ENCODE results near the gene EIPR1. TPM values are rescaled to one million over a fixed set of nuclear protein-coding genes. Genes with fewer than 3 reads are reported as not detected.

Gene EIPR1
- polyA plus RNA-seq, 2 of the 4 experiments (the other 2 are of a cell fraction) = 55.0 to 65.0 TPM

DNA sequence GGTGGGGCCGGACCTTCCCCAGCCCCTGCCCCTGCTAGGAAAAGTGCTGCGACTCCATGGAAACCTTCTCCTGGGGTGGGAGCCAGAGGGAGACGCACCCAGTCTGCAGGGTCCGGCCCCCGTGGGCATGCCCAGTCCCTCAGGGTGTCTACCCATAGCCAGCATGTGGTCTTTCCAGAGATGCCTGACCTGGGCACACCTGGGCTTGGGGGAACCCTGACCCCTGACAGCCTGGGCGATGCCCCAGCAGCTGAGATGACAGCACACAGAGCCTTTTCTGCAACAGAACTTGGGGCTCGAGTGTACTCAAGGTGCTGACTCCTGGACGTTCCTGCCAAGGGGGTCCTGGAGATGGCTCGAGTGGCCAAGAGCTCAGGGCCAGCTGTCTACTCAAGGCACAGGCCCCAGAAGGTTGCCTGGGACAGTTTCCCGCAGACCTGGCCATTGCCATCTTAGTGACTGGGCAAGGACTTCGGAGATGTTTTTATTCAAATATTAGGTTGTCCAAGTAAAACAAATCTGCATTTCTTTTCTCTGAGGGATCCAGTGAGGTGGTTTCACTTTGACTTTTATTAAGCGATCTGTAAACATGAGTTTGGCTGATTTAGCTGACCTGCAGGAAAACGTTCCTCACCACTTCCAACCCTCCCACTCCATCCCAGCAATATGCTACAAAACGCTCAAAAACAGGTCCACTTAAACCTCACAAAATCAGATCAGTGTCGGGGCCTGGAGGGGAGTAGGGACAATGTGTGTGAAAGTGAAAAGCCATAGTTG is 228.0 kb downstream of the EIPR1 start:
- FAIRE-seq (no peak), DNase-seq (ENCODE audit: low read depth in 1 of 2, low spot score in 1 of 2) (no peak), ATAC-seq (no peak)
- no peaks in the 10 kb centered on the region for H3K9me3 ChIP-seq
- ChIA-PET CTCF (no interaction called here), POLR2A (no interaction called here)
- H3K4me3 ChIP-seq = no peak overlapping the region
- WGBS (ENCODE audit: missing lambda C conversion rate) = 79% methylated on average over 14 of the region's 15 CpGs
- no peak overlapping the region for H3K4me2 ChIP-seq
- peaks cover 6% of the 10 kb centered on the region; the same call in 1 of the 3 replicates for H3K4me1 ChIP-seq
- TF ChIP-seq MAFK (IDR thresholded peaks at IDR 0.05; ENCODE audit: partially characterized antibody) (no peak), TFCP2L1 (CRISPR knock-in tag; IDR thresholded peaks at IDR 0.05) (no peak), NPAS2 (CRISPR knock-in tag; IDR thresholded peaks at IDR 0.05; ENCODE audit: borderline replicate concordance) (no peak), FOXS1 (CRISPR knock-in tag; IDR thresholded peaks at IDR 0.05) (no peak), RAD21 (conservative IDR thresholded peaks at IDR 0.05 in 1 of 2, IDR thresholded peaks at IDR 0.05 in 1 of 2) (no peak), HES2 (IDR thresholded peaks at IDR 0.05) (no peak), ESRRA (IDR thresholded peaks at IDR 0.05; ENCODE audit: borderline replicate concordance, low read length) (no peak), POLR2A (IDR thresholded peaks at IDR 0.05; ENCODE audit: low read length) (no peak), RCOR1 (IDR thresholded peaks at IDR 0.05; ENCODE audit: low read depth, low read length) (no peak), SREBF2 (IDR thresholded peaks at IDR 0.05) (no peak), CEBPB (IDR thresholded peaks at IDR 0.05) (no peak), MAX (IDR thresholded peaks at IDR 0.05) (no peak), ZNF302 (CRISPR knock-in tag; IDR thresholded peaks at IDR 0.05) (no peak), EHF (CRISPR knock-in tag; IDR thresholded peaks at IDR 0.05) (no peak), MYC (IDR thresholded peaks at IDR 0.05; ENCODE audit: borderline replicate concordance, low read length) (no peak), HOXA7 (CRISPR knock-in tag; IDR thresholded peaks at IDR 0.05) (no peak), GATA3 (IDR thresholded peaks at IDR 0.05; ENCODE audit: borderline replicate concordance) (no peak)
- no peak overlapping the region for H3K27ac ChIP-seq

DNA sequence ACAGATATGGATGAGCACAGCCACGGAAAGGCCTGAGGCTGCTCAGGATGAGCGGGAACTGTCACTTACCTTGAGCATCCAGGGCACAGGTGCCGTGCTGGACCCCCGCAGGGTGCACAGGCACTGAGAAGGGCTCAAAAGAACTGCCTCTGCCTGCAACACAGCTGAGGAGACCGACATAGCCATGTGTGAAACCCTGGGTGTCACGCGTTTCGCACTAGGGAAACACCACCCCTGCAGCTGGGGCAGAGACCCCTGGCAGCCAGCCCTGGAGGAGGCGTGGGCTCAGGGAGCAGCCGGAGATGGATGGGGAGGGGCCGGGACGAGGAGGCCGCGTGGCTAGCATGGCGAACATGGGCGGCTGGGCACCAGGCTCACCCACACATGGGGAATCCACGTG is 228.9 kb downstream of the EIPR1 start:
- CTCF ChIA-PET = no interaction called here

DNA sequence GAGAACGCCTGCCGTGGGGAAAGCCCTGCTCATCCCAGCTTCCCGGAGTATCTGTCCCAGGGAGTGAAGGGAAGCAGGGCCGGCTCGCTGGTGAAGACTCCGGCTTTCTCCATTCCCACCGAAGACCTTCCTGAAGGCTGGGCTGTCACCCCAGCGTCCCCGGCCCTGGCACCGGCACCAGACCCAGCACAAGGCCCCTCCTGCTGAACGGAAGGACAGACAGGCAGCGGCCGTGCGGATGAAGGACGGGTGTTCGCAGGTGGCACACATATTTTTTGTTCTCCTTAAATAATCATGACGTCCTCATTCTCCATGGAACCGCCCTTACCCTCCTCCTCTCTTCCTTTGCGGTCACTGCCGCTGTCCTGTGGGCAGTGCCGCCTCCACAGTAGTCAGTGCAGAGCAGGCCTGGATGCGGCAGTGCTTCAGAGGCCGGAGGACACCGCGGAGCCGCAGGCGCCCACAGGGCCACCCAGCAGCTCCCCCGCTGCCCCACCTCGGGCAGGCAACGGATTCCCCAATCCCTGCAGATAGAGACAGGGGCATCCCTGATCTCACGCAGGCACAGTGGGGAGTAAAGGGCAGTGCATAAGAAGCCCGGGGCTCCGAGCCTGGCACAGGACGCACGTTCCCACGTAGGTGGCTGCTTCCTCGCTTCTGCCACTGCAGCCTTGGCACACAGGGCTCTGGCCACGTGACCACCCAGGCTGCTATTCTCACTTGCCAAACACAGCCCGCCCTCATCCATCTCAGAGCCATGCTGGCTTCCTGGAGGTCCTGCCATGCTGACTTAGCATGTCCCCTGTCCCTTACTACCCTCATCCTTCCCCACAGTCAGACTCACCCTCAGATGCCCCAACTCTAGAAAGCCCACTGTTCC is 229.7 kb downstream of the EIPR1 start:
- FAIRE-seq (no peak), ATAC-seq (no peak), DNase-seq (ENCODE audit: low read depth in 1 of 2, low spot score in 1 of 2) (no peak)
- no peak overlapping the region for H3K4me3 ChIP-seq
- no peak overlapping the region for H3K27ac ChIP-seq
- ChIA-PET CTCF (interaction anchor here (1.0 kb wide), 1 partner anchor 30 kb away, joined by 4 read pairs; no protein-coding TSS in a partner anchor), POLR2A (no interaction called here)
- WGBS (ENCODE audit: missing lambda C conversion rate) = 88% methylated on average over 37 of the region's 39 CpGs
- no peak for TF ChIP-seq JUNB (IDR thresholded peaks at IDR 0.05)
- TF ChIP-seq, protein P1, sequence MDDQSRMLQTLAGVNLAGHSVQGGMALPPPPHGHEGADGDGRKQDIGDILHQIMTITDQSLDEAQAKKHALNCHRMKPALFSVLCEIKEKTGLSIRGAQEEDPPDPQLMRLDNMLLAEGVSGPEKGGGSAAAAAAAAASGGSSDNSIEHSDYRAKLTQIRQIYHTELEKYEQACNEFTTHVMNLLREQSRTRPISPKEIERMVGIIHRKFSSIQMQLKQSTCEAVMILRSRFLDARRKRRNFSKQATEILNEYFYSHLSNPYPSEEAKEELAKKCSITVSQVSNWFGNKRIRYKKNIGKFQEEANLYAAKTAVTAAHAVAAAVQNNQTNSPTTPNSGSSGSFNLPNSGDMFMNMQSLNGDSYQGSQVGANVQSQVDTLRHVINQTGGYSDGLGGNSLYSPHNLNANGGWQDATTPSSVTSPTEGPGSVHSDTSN (IDR thresholded peaks at IDR 0.05) = no peak
- no peak for TF ChIP-seq ZNF302 (CRISPR knock-in tag; IDR thresholded peaks at IDR 0.05)
- TF ChIP-seq HES2 (IDR thresholded peaks at IDR 0.05) = no peak
- TF ChIP-seq CTCF (IDR thresholded peaks at IDR 0.05) = no peak
- no peak for TF ChIP-seq NR3C1 (IDR thresholded peaks at IDR 0.05)
- TF ChIP-seq CHD2 (IDR thresholded peaks at IDR 0.05; ENCODE audit: low read length, partially characterized antibody) = no peak
- TF ChIP-seq KDM5A (IDR thresholded peaks at IDR 0.05) = no peak
- no peak for TF ChIP-seq USF2 (IDR thresholded peaks at IDR 0.05)
- TF ChIP-seq RARB (CRISPR knock-in tag; IDR thresholded peaks at IDR 0.05) = no peak
- TF ChIP-seq, protein P2, sequence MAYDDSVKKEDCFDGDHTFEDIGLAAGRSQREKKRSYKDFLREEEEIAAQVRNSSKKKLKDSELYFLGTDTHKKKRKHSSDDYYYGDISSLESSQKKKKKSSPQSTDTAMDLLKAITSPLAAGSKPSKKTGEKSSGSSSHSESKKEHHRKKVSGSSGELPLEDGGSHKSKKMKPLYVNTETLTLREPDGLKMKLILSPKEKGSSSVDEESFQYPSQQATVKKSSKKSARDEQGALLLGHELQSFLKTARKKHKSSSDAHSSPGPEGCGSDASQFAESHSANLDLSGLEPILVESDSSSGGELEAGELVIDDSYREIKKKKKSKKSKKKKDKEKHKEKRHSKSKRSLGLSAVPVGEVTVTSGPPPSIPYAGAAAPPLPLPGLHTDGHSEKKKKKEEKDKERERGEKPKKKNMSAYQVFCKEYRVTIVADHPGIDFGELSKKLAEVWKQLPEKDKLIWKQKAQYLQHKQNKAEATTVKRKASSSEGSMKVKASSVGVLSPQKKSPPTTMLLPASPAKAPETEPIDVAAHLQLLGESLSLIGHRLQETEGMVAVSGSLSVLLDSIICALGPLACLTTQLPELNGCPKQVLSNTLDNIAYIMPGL (CRISPR knock-in tag; IDR thresholded peaks at IDR 0.05; ENCODE audit: borderline replicate concordance) = no peak
- TF ChIP-seq TP53 (CRISPR knock-in tag; IDR thresholded peaks at IDR 0.05) = no peak
- no peaks in the 10 kb centered on the region for H3K9me3 ChIP-seq
- peaks cover 6% of the 10 kb centered on the region; the same call in 1 of the 3 replicates for H3K4me1 ChIP-seq
- no peak overlapping the region for H3K4me2 ChIP-seq

More for the DNA sequence above, 228.9 kb downstream of the EIPR1 start:
- Histone ChIP-seq H3K4me1 (peaks cover 6% of the 10 kb centered on the region; the same call in 1 of the 3 replicates), H3K4me2 (no peak overlapping the region), H3K9me3 (no peaks in the 10 kb centered on the region), H3K4me3 (no peak overlapping the region), H3K27ac (no peak overlapping the region)
- WGBS (ENCODE audit: missing lambda C conversion rate) = 88% methylated on average over 17 of the region's 17 CpGs
- DNase-seq (ENCODE audit: low read depth in 1 of 2, low spot score in 1 of 2) = no peak
- POLR2A ChIA-PET = no interaction called here
- FAIRE-seq = no peak
- no peak for ATAC-seq
- TF ChIP-seq KDM5A (IDR thresholded peaks at IDR 0.05) = no peak
- no peak for TF ChIP-seq FOSB (CRISPR knock-in tag; IDR thresholded peaks at IDR 0.05)
